GM19023 (cell line): Measurements from ENCODE around the gene EEIG1.

ENCODE experiments used
- ATAC-seq: cut with Tn5 transposase; IDR thresholded peaks from one replicate; pipeline ENCODE4 v1.9.1; 2021; ENCODE audit warnings: mild to moderate bottlenecking, moderate library complexity; ENCODE audit not compliant: unreplicated experiment

Gene EEIG1

DNA sequence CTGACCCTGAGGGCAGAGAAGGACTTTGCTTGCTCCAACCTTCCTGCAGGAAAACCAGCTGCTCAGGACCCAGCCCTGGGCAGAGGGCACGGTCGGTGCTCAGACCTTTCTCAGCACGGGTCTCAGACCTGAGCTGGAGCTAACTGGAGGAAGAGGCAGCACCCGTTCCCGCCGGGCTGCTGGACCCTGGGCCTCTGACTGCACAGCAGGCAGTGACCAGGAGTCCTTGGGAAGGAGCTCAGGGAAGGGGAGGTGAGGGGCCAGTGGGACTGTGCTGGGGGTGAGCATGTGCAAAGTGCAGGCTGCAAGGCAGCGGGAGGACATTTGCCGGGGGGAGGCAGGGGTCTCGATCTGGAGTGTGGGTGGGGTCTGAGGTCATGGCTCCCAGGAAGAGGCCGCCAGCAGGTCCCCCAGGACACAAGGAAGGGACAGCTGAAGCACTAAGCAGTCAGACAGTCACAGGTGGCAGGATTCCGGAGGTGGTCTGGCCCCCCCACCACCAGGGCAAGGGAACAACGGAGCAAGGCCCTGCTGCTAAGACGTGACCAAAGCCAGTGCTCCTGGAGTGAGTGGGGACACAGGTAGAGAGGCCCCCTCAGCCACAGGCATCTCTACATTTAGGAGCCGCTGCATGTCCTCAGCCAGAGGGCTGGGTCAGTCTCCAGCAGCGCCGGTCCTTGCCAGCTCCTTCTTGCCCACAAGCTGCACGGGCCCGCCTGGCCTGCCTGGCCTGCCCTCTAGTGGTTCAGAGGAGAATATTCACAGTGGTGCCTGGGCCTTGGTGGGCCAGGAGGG lies 38.4 kb downstream of the EEIG1 start:
- ATAC-seq, result no peak

DNA sequence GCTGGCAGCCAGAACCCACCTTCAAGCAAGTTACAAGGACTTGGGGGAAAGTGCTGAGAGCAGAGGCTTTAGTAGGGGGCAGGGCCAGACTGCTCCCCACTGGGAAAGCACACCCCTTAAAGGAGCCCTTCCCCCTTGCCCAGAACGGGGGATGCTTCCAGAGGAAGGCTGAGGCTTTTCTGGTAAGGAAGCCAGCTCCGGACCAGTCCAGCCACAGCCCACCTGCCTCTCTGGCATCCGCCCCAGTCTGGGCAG lies 38.9 kb downstream of the EEIG1 start:
- ATAC-seq, result no peak

DNA sequence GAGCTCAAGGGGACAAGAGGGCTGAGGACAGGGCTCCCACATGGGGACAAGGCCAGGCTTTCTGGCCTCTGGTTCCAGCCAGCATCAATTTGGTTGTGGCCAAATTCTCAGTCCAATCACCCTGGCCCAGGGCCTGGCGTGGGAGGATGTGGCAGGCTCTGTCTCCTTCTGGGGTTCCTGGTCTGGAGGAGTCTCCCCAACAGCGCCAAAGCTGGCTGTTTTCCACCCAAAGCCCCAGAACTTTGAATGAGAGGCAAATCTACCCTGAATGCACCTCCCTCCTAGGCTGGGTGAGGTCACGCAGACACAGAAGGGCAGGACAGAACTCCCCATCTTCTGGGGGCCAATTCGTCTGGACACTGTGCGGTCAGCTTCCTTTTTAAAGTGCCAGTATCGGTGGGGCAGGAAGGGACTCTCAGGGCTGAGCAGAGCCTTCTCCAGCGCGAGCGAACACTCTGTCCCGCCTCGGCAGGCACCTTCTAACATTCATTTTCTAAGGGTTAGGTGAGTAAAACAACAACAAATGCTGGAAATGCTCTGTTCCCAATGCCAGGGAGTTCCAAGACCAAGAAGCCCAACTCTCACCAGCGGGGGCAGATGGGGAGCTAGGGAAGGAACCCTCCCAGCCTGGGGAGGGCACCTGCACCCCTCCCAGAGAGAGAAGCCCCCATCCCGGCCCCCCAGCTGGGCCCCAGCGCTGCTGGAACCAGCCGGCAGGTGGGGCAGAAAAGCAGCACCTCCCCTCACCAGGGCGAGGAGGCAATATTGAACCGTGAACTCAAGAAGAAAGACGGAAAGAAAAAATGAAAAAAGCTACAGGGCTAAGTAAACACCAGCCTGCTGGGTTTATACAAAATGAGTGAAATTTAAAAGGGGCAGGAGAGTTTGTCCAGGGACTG lies 39.5 kb downstream of the EEIG1 start:
- no peak for ATAC-seq

DNA sequence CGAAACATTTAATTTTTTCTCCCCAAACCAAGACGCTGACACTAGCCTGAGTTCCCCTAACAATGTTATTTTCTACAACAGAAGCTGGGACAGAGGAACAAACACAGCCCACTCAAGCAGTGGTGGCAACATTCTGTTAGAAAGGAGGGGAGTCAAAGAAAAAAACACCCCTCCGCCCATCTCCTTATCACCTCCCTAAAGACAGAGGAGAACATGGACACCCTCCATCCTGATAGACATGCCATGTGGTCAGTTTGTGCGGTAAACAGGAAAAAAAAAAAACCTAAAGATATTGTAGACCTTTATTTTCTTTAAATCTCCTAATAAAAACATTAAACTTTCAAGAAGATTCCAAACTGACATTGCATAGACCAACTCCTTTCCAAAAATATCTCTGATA lies 40.2 kb downstream of the EEIG1 start:
- no peak for ATAC-seq

DNA sequence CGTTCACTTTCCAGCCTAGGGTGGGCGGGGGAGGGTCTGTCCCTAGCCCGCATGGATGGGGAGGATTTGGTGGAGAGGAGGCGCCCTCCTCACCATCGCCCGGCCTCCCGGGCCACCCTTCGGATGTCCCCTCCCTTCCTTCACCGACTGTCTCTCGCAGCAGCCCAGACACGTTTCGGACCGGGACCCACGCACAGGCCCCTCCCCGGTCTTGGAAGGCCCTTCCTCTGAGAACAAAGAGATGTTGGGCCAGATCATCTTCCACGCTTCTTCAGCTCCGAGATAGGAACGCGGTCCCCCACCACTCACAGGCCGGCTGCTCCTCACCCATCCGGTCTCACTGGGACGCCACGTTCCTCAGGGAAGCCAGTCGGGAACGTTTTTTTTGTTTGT lies 42.5 kb downstream of the EEIG1 start:
- ATAC-seq, result no peak

- ATAC-seq, result peak; percentile 94
Measured at GRCh38 chr9:127937388-127938297, 43.1 kb downstream of the EEIG1 start, which contains the start of gene DPM2. Gene DPM2, minus strand, starts transcription at chr9:127937854. Its CDS starts 34 bp downstream, at chr9:127937820.

DNA sequence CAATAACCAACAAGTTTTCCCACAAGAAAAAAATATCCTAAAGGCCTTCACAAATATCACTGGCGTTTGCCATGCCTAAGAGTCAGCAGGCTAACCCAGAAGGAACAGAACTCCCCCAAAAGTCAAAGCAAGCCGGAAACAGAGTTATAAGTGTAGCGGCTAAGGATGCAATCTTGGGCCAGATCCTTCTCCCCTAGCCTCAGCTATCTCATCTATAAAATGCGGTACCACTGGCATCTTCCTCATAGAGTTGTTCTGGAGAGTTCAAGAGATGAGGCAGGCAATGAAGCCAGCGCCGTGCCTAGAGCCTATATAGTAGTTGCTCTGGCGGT lies 43.8 kb downstream of the EEIG1 start:
- no peak for ATAC-seq

DNA sequence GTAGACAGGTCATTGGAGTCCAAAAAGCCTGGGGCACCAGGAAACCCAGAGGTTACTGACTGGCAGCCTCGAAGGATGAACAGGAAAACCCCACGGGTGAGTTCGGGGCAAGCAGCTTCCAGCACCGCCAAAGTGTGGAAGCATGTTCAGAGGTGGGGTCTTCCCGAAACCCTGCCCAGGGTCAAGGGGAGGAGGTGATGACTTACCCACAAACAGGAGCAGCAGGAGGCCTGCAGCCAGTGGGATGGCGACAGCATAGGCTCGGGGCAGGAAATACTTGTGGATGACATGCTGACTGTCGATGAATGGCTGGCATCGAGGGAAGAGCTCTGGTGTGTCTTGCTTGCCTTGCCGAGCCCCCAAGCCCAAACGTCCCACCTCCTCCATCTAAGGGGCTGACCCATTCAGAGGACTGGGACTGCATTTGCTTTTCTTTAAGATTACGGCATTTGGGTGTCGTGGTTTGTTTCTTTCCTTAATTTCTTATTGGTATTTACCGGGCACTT lies 44.4 kb downstream of the EEIG1 start:
- no peak for ATAC-seq

GRCh38 chr9:127935765-127936221 lies 45.0 kb downstream of the EEIG1 start:
- no peak for ATAC-seq

DNA sequence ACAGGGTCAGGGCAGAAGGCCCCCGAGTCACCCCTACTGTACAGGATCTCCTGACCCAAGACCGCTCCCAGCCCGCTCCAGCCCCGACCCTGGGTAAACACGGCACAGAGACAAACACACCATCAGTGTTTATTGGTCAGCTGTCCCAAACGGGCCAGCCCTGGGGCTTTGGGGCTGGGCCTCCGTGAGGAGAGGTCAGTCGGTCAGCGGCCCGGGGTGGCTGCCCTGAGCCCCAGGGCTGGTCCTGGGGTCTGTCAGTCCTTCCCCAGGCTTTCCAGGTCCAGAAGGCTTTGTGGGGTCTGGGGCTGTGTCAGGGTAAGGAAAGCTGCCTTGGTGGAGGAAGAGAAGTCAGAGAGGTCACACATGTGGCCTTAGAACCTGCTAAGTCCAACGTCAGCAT lies 45.8 kb downstream of the EEIG1 start:
- no peak for ATAC-seq

DNA sequence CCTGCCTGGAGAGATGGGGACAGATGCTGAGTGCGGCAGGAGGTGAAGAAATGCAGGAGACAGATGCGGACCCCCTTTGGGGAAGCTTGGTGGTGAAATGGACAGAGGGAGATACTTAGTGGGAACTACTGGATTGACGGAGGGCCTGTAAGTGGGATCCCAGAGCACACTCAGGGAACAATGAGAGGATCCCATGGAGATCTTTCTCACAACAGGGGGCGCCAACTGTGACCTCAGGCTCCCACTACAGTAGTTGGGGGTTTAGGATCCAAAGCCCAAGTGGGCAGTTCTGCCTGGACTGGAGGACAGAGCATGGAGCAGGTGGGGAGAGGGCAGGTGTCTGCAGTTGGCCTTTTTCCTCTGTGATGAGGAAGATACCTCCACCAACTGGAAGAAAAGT lies 46.5 kb downstream of the EEIG1 start:
- ATAC-seq, result no peak

DNA sequence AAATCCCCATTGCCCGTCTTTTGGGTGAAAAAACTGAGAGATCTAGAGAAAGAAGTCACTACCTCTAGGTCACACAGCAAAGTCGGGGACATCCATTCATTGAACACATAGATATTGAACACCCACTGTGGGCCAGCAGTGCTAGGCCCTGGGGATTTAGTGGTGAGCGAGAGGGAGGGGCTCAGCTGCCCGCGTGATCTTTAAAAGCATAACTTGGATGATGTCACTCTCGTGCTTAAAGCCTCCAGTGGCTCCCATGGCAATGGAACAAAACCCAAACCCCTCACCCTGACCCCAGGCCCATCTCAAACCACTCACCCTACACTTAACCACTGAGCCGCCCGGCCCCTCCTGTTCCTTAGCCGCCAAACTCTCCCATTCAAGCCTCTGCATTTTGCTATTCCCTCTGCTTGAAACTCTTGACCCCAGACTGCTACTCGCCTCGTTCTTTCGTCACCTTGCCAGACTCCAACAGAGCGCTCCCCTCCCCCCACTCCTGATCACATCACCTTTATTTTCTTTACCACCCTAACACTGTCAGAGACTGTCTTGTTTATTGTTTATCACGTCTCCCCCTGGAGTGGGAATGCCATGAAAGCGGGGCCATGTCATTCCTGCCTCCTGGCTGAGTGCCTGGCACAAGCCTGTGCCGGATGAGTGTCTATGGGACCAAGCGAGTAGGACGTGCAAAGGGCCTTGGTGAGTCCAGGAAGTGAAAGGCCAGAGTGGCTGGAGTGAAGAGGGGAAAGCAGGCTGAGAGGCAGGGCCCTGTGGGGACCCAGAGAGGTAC lies 49.5 kb downstream of the EEIG1 start:
- peak; percentile 19 for ATAC-seq
